OCI-M2 (cell line): Measurements from ENCODE around the gene LMBR1L.
"Not testable (repeated sequence)": the region's sequence is repeated elsewhere in the genome, so short reads cannot be mapped to it uniquely, and the experiment has no call there.

Source experiments
- DNase-seq: peaks from one replicate; lab custom pipeline; 2025; ENCODE audit not compliant: unreplicated experiment; lab: John Stamatoyannopoulos, UW

Gene LMBR1L

GRCh38 chr12:49110464-49111155 is at the start of gene LMBR1L:
Gene LMBR1L, minus strand, starts transcription at chr12:49110847. Its CDS starts 292 bp downstream, at chr12:49110555.
- DNase-seq = peak; percentile 77

- DNase-seq = no peak
Observed at GRCh38 chr12:49160399-49160798, 49.8 kb upstream of the LMBR1L start.

- DNase-seq = no peak
Observed at GRCh38 chr12:49154221-49154620, 43.6 kb upstream of the LMBR1L start.

GRCh38 chr12:49147384-49147783 is 36.7 kb upstream of the LMBR1L start:
- DNase-seq = no peak

- no peak for DNase-seq
Observed at GRCh38 chr12:49146406-49146805, 35.8 kb upstream of the LMBR1L start.

- DNase-seq = no peak
Observed at GRCh38 chr12:49144384-49144783, 33.7 kb upstream of the LMBR1L start.

- DNase-seq = no peak
Observed at GRCh38 chr12:49138999-49139398, 28.4 kb upstream of the LMBR1L start.

- no peak for DNase-seq
Observed at GRCh38 chr12:49138587-49138986, 27.9 kb upstream of the LMBR1L start.

- DNase-seq = no peak
Observed at GRCh38 chr12:49137476-49137875, 26.8 kb upstream of the LMBR1L start.

- not testable (repeated sequence) for DNase-seq
Observed at GRCh38 chr12:49136997-49137396, 26.4 kb upstream of the LMBR1L start.

GRCh38 chr12:49133590-49133989 is 22.9 kb upstream of the LMBR1L start:
- DNase-seq = no peak

GRCh38 chr12:49133014-49133413 is 22.4 kb upstream of the LMBR1L start:
- no peak for DNase-seq

- DNase-seq = no peak
Observed at GRCh38 chr12:49131894-49132461, 21.3 kb upstream of the LMBR1L start.

GRCh38 chr12:49131051-49131893 is 20.6 kb upstream of the LMBR1L start, which contains the start of gene TUBA1B:
Gene TUBA1B, minus strand, starts transcription at chr12:49131395. Its CDS starts 95 bp downstream, at chr12:49131300.
- no peak for DNase-seq

- DNase-seq = peak; percentile 26
Observed at GRCh38 chr12:49130151-49131050, 19.8 kb upstream of the LMBR1L start.

GRCh38 chr12:49129332-49130150 is 18.9 kb upstream of the LMBR1L start:
- DNase-seq = no peak

- DNase-seq = not testable (repeated sequence)
Observed at GRCh38 chr12:49127971-49128370, 17.3 kb upstream of the LMBR1L start.

GRCh38 chr12:49126852-49127763 is 16.5 kb upstream of the LMBR1L start:
- DNase-seq = no peak
